Measurements from ENCODE around the gene ARL8B. TPM values are rescaled to one million over a fixed set of nuclear protein-coding genes. Genes with fewer than 3 reads are reported as not detected.

Gene ARL8B
- polyA plus RNA-seq, 1 donor (not counting 4 experiments of a cell fraction or from before 2014, with no cell fraction given) = 102 TPM

DNA sequence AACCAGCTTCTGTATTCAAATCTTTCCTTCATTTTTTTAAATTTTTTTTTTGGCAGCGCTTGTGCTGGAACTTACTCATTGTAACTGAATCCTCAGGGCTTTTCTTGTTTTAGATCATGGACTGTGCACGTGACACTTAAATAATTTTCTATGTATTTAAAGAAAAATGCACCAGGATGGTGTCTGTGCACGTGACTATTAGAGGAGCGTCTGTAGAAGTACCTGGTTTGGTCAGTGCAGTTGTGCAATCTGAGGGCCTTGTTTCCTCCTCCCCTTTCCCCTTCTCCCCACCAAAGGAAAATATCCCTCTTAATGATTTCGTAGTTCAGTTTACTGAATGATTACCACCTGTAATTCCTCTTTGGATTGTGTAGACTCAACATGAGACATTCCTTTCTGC lies 96.7 kb downstream of the ARL8B start:
- H3K9me3 ChIP-seq (ENCODE audit: control insufficient read depth, low read depth, low read length) = no peaks in the 10 kb centered on the region
- no peak for TF ChIP-seq EZH2 (IDR thresholded peaks at IDR 0.05; ENCODE audit: low read length)
- TF ChIP-seq, protein P1, sequence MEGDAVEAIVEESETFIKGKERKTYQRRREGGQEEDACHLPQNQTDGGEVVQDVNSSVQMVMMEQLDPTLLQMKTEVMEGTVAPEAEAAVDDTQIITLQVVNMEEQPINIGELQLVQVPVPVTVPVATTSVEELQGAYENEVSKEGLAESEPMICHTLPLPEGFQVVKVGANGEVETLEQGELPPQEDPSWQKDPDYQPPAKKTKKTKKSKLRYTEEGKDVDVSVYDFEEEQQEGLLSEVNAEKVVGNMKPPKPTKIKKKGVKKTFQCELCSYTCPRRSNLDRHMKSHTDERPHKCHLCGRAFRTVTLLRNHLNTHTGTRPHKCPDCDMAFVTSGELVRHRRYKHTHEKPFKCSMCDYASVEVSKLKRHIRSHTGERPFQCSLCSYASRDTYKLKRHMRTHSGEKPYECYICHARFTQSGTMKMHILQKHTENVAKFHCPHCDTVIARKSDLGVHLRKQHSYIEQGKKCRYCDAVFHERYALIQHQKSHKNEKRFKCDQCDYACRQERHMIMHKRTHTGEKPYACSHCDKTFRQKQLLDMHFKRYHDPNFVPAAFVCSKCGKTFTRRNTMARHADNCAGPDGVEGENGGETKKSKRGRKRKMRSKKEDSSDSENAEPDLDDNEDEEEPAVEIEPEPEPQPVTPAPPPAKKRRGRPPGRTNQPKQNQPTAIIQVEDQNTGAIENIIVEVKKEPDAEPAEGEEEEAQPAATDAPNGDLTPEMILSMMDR (optimal IDR thresholded peaks at IDR 0.05 in 1 of 3, IDR thresholded peaks at IDR 0.05 in 1 of 3, conservative IDR thresholded peaks at IDR 0.05 in 1 of 3; ENCODE audit: extremely low read depth in 1 of 3, insufficient read depth in 2 of 3, low read length in 3 of 3) = no peak
- no peaks in the 10 kb centered on the region for H3K9me1 ChIP-seq (ENCODE audit: control insufficient read depth, extremely low read depth, insufficient read depth, low read length)
- no peak overlapping the region for H3K4me3 ChIP-seq (ENCODE audit: control insufficient read depth in 2 of 3, extremely low read depth in 1 of 3, insufficient read depth in 2 of 3, low read depth in 1 of 3, low read length in 3 of 3)
- H3K27me3 ChIP-seq (ENCODE audit: control insufficient read depth, extremely low read depth, insufficient read depth, low read length) = no peaks in the 10 kb centered on the region
- H3K79me2 ChIP-seq (ENCODE audit: control insufficient read depth, insufficient read depth, low read length) = no peaks in the 10 kb centered on the region
- no peak overlapping the region for H3K4me2 ChIP-seq (ENCODE audit: control insufficient read depth, extremely low read depth, insufficient read depth, low read depth, low read length)
- no peaks in the 10 kb centered on the region for H4K20me1 ChIP-seq (ENCODE audit: control insufficient read depth, extremely low read depth, insufficient read depth, low read length)
- no peak for DNase-seq (ENCODE audit: low read depth, low spot score)
- no peak overlapping the region for H3K27ac ChIP-seq (ENCODE audit: control insufficient read depth, insufficient read depth, low read length)
- H3K9ac ChIP-seq (ENCODE audit: control insufficient read depth, extremely low read depth, insufficient read depth, low read length) = no peak overlapping the region
- H3K36me3 ChIP-seq (ENCODE audit: control insufficient read depth in 2 of 2, extremely low read depth in 1 of 2, insufficient read depth in 2 of 2, low read length in 2 of 2) = peaks cover 39 to 41% of the 10 kb centered on the region in 2 experiments
- H3K4me1 ChIP-seq (ENCODE audit: control insufficient read depth, extremely low read depth, insufficient read depth, low read length) = no peaks in the 10 kb centered on the region
- H2AFZ ChIP-seq (ENCODE audit: control insufficient read depth, low read length) = no peak overlapping the region
- dilution Hi-C loops (cut with MboI; ENCODE audit: extremely low pct_ligation_motif_present, low sequenced_read_pairs) = no loop called here
- FAIRE-seq = no peak

DNA sequence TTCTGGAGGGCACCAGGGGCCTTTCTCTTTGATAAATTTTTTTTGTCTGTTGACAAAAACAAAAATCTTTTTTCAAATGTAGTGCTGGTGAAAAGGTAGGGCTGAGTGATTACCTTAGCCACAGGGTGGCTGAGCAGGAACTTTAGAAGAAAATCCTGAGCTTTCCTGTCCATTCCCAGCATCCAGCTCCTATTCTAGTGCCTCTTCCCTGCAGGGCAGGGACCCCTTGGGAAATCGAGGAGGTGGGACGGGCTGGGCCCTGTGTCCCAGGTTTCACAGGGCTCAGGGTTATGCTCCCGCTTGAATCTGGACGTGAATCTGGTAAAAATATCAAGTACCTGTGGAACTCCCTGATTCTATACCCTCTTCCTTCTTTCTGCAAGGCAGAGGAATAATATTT lies 97.1 kb downstream of the ARL8B start:
- Histone ChIP-seq H3K27me3 (ENCODE audit: control insufficient read depth, extremely low read depth, insufficient read depth, low read length) (no peaks in the 10 kb centered on the region), H3K4me2 (ENCODE audit: control insufficient read depth, extremely low read depth, insufficient read depth, low read depth, low read length) (no peak overlapping the region), H3K4me1 (ENCODE audit: control insufficient read depth, extremely low read depth, insufficient read depth, low read length) (no peaks in the 10 kb centered on the region), H3K79me2 (ENCODE audit: control insufficient read depth, insufficient read depth, low read length) (no peaks in the 10 kb centered on the region), H3K9ac (ENCODE audit: control insufficient read depth, extremely low read depth, insufficient read depth, low read length) (no peak overlapping the region), H4K20me1 (ENCODE audit: control insufficient read depth, extremely low read depth, insufficient read depth, low read length) (no peaks in the 10 kb centered on the region), H3K36me3 (ENCODE audit: control insufficient read depth in 2 of 2, extremely low read depth in 1 of 2, insufficient read depth in 2 of 2, low read length in 2 of 2) (peaks cover 35 to 37% of the 10 kb centered on the region in 2 experiments), H3K27ac (ENCODE audit: control insufficient read depth, insufficient read depth, low read length) (no peak overlapping the region), H2AFZ (ENCODE audit: control insufficient read depth, low read length) (no peak overlapping the region), H3K4me3 (ENCODE audit: control insufficient read depth in 2 of 3, extremely low read depth in 1 of 3, insufficient read depth in 2 of 3, low read depth in 1 of 3, low read length in 3 of 3) (no peak overlapping the region), H3K9me1 (ENCODE audit: control insufficient read depth, extremely low read depth, insufficient read depth, low read length) (no peaks in the 10 kb centered on the region), H3K9me3 (ENCODE audit: control insufficient read depth, low read depth, low read length) (no peaks in the 10 kb centered on the region)
- TF ChIP-seq, protein P1 (optimal IDR thresholded peaks at IDR 0.05 in 1 of 3, IDR thresholded peaks at IDR 0.05 in 1 of 3, conservative IDR thresholded peaks at IDR 0.05 in 1 of 3; ENCODE audit: extremely low read depth in 1 of 3, insufficient read depth in 2 of 3, low read length in 3 of 3) = no peak
- no peak for TF ChIP-seq EZH2 (IDR thresholded peaks at IDR 0.05; ENCODE audit: low read length)
- FAIRE-seq = no peak
- DNase-seq (ENCODE audit: low read depth, low spot score) = no peak
- dilution Hi-C loops (cut with MboI; ENCODE audit: extremely low pct_ligation_motif_present, low sequenced_read_pairs) = no loop called here

Data from keratinocyte (primary cell).